AG09319 (cell line): ENCODE measurements around the gene CCL11.

ENCODE experiments used
- DNase-seq: peaks from one replicate; pipeline ENCODE4 v3.0.0-alpha.2; 2010; ENCODE audit warnings: low read depth; ENCODE audit errors: extremely low read depth
- CTCF ChIP-seq: IDR thresholded peaks from 2 replicates; pipeline ENCODE4 v1.5.1; 2011; ENCODE audit warnings: low read depth, mild to moderate bottlenecking, inconsistent platforms, low read length, moderate library complexity

The CCL11 gene

DNA sequence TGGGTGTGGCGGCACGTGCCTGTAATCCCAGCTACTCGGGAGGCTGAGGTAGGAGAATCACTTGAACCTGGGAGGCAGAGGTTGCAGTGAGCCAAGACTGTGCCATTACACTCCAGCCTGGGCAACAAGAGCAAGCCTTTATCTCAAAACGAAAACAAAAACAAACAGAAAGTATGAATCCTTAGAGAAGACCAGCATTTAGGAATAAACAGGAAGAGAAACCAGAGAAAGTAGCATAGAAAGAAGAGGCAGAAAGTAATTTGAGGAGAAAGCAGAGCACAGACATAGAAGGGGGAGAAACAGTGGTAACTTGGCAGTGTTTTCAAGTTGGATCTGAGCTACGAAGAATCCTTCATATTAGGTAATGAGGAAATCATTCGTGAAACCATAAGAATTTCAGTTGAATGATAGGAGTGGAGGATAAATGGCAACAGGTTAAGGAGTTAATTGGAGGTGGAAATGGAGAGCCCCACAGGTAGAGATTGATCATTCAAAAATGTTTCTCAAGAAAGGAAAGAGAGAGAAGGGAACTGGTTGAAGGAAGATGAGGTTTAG lies 40.1 kb upstream of the CCL11 start:
- no peak for DNase-seq

GRCh38 chr17:34246446-34246845 lies 39.1 kb upstream of the CCL11 start:
- no peak for TF ChIP-seq CTCF
- DNase-seq = no peak

More for the DNA sequence above, 40.1 kb upstream of the CCL11 start:
- no peak for TF ChIP-seq CTCF

DNA sequence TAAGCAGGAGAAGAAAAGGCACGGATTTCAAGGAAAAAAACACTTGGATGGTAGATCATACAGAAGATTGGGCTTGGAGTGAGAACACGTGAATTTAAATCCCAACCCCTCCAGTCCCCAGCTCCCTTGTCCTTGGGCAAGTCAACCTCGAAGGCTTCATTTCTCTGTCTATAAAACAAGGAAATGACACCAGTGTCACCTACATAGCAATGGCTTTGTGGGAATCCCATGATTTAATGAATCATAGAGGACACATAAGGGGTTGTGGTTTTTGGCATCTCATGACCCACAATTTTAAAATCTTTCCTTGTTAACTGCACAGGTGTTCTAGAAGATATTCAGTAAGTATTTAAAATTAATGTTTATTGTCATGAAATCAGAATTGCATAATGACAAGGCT lies 38.7 kb upstream of the CCL11 start:
- no peak for TF ChIP-seq CTCF
- no peak for DNase-seq

GRCh38 chr17:34248511-34249024 lies 37.0 kb upstream of the CCL11 start:
- no peak for DNase-seq
- TF ChIP-seq CTCF = no peak

DNA sequence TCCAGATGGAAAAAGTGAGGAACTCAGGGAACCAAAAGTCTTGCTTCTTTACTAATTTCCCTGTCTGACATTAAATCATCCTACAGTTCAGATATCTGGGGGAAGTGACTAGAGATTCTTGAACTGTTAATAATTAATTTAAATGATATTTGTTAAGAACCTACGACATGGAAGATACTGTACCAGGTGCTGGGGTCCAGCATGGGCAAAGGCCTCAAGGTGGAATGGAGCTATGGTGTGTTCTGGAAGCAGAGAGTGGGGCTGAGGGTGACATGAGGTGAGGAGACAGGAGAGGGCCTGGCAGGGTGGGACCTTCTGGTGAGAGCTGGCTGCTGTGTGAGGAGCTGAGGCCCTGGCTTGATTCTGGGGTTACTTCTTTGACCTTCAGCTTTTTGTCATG lies 36.5 kb upstream of the CCL11 start:
- no peak for TF ChIP-seq CTCF
- DNase-seq = no peak

GRCh38 chr17:34249478-34249877 lies 36.1 kb upstream of the CCL11 start:
- DNase-seq = no peak
- TF ChIP-seq CTCF = no peak

DNA sequence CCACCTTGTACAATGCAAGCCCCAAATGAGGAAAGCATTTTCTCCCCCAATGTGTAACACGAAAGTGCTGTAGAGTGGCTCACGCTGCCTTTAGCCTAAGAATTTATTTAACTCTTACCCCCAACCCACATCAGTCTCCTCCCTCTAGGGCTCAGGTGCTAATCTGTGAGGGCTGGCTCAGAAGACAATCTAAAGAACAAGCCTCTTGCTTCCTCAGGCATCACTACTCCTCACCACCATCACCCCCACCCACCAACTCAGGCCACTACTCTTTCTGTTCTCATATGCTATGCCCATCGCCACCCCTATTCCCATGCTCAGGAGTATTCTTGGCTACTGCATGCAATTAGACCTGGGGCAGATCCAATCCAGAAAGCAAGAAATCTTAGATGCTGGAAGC lies 34.4 kb upstream of the CCL11 start:
- no peak for TF ChIP-seq CTCF
- no peak for DNase-seq
